Naive B cell (primary cell): ENCODE measurements around the gene IGFBP6. TPM values are rescaled to one million over a fixed set of nuclear protein-coding genes. Genes with fewer than 3 reads are reported as not detected.

ENCODE experiments used
- ATAC-seq, 2 donors: fragments of 150-1000 bp; cut with Tn5 transposase; 2 replicates each; pipeline ENCODE4 v1.10.0; 2021; ENCODE audit warnings: low read depth in 2 of 2, mild to moderate bottlenecking in 2 of 2, moderate library complexity in 2 of 2
- DNase-seq: peaks from one replicate; pipeline ENCODE4 v3.0.0; 2022
- H3K27ac Mint-ChIP-seq, 6 donors: one replicate each; pipeline ENCODE4 v1.8.0; 2020 to 2022; ENCODE audit warnings: mild to moderate bottlenecking in 6 of 6, mixed read lengths in 6 of 6, moderate library complexity in 5 of 6, inconsistent platforms in 2 of 6
- H3K27me3 Mint-ChIP-seq, 3 donors: one replicate each; pipeline ENCODE4 v1.8.0; 2021 to 2022; ENCODE audit warnings: mixed read lengths in 3 of 3, mild to moderate bottlenecking in 1 of 3
- H3K36me3 Mint-ChIP-seq, 2 donors: one replicate each; pipeline ENCODE4 v1.8.0; 2020 to 2022; ENCODE audit warnings: mixed read lengths in 2 of 2, inconsistent platforms in 1 of 2, mild to moderate bottlenecking in 1 of 2
- H3K4me1 Mint-ChIP-seq, 3 donors: one replicate each; pipeline ENCODE4 v1.8.0; 2020 to 2022; ENCODE audit warnings: mixed read lengths in 3 of 3, inconsistent platforms in 1 of 3, mild to moderate bottlenecking in 1 of 3, moderate library complexity in 1 of 3
- H3K4me3 Mint-ChIP-seq, 8 donors: one replicate each; pipeline ENCODE4 v1.8.0; 2020 to 2022; ENCODE audit warnings: mild to moderate bottlenecking in 8 of 8, mixed read lengths in 8 of 8, moderate library complexity in 8 of 8, inconsistent platforms in 2 of 8
- H3K9me3 Mint-ChIP-seq, 7 donors: one replicate each; pipeline ENCODE4 v1.8.0; 2020 to 2022; ENCODE audit warnings: mixed read lengths in 7 of 7, mild to moderate bottlenecking in 5 of 7, inconsistent platforms in 2 of 7, moderate library complexity in 1 of 7
- polyA plus RNA-seq, 6 donors: library from polyadenylated mRNA; unstranded; fragments of 300-500 nt; fragmentation: Illumina TruSeq; gene quantifications; one replicate each; pipeline ENCODE4 v1.2.3, GENCODE V29; 2021; ENCODE audit warnings: low read depth in 6 of 6

The IGFBP6 gene
- polyA plus RNA-seq, 6 donors from 2014 or later, result not detected

DNA sequence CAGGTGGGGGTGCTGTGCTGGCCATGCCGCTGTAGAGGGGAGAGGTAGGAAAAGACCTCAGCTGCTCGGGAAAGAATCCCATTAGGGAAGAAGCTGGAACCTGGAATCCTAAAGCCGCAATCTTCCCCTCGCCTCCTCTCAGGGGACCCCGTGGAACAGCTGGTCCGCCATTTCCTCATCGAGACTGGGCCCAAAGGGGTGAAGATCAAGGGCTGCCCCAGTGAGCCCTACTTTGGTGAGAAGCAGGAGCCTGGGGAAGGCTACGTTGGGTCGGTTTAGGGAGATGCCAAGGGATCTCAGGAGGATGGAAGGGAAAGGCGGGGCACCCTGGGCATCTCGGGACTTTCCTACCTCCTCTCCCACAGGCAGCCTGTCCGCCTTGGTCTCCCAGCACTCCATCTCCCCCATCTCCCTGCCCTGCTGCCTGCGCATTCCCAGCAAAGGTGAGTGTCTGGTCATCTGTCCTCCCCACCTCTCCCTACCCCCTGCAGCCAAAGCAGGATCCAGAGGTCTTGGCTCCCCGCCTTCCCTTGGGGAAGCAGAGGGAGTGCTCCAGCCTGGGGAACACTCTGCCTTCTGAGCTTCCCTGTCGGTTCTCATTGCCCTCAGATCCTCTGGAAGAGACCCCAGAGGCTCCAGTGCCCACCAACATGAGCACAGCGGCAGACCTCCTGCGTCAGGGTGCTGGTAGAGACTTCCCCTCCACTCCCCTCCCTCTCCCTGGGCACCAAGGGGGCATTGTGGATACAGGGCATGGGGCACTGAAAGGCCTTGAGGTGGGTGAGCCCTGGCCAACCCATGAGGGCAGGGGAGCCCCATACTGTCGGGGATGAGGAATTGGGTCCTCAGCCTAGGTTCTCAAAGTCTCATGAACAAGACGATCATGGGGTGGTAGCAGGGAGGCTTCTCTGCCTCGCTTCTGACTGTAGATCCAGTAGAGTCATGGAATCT, 35.2 kb upstream of the IGFBP6 start:
- H3K4me1 Mint-ChIP-seq, result peaks cover 7 to 20% (median 9%) of the 10 kb centered on the region in 3 donors
- no peak overlapping the region for H3K4me3 Mint-ChIP-seq
- H3K27ac Mint-ChIP-seq, result peak overlapping the region in 1 of 6 donors; percentile 69
- peaks cover 3 to 10% of the 10 kb centered on the region in 2 donors for H3K36me3 Mint-ChIP-seq
- H3K9me3 Mint-ChIP-seq, result no peaks in the 10 kb centered on the region
- no peak for ATAC-seq
- H3K27me3 Mint-ChIP-seq, result peaks cover under 1 to 17% (median 9%) of the 10 kb centered on the region in 3 donors
- DNase-seq, result no peak

DNA sequence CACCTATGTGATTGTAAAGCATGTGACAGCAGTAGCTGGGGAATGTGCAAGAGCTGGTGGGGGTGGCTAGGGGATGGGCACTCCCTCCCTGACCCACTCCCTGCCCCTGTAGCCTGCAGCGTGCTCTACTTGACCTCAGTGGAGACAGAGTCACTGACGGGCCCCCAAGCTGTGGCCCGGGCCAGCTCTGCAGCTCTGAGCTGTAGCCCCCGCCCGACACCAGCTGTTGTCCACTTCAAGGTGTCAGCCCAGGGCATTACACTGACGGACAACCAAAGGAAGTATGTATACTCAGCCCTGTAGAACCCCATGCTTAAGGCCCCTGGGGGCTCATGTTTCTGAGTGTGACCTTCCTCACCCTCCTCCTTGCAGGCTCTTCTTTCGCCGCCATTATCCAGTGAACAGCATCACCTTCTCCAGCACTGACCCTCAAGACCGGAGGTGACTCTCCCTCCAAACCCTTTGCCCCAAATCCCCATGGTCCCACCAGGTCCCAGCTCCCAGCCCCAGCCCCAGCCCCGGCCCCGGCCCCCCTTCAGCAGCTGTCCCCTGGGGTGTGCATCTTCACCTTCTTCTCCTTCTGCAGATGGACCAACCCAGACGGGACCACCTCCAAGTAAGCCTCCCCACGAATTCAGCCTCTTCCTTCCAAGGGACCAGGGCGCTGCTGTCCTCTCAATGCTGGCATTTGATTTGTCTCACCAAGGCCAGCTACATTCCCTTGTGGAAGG, 34.3 kb upstream of the IGFBP6 start:
- Mint-ChIP-seq H3K36me3 (peaks cover 3 to 10% of the 10 kb centered on the region in 2 donors), H3K27me3 (peaks cover 0 to 9% (median 1%) of the 10 kb centered on the region in 3 donors), H3K4me3 (peak overlapping the region in 1 of 8 donors; percentile 6), H3K27ac (peak overlapping the region in 1 of 6 donors; percentile 69), H3K9me3 (no peaks in the 10 kb centered on the region), H3K4me1 (peaks cover 7 to 22% (median 9%) of the 10 kb centered on the region in 3 donors)
- ATAC-seq, result no peak
- no peak for DNase-seq

DNA sequence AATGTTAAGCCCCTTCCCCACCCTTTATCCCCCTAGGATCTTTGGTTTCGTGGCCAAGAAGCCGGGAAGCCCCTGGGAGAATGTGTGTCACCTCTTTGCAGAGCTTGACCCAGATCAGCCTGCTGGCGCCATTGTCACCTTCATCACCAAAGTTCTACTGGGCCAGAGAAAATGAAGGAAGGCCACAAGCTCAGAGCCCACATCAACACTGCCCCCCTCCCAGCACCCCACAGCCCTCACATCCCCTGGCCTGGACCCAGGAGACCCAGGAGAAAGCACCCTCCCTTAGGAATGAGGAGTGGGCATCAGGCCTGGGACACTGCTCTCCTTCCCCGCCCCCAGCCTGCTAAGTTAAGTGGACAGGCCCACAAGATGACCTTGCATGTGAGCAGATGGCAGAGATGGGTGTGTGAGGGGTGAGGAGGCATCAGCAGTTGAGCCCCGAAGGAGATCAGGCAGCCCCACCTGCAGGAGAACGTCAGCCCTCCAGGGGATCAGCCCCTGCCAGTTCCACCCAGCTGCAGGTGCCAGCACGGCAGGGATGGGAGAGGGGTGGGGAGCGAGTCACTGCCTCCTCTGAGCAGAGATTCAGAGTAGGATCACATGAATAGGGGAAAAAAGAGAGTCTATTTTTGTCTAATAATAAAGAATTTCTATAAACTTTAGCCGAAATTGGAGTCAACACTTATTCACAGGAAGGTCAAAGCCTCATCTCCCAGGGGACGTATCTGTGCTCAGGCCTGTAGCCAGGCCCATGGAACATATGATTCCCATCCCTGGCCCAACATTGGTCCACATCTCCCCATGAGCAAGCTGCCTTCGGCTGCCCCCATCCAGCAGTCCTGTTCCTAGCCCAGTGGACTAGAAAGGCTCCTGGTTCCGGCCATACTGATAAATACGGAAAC, 33.5 kb upstream of the IGFBP6 start:
- Mint-ChIP-seq H3K4me3 (no peak overlapping the region), H3K4me1 (peaks cover 7 to 26% (median 9%) of the 10 kb centered on the region in 3 donors), H3K27me3 (peaks cover 0 to 6% (median 0%) of the 10 kb centered on the region in 3 donors), H3K36me3 (peaks cover 3 to 10% of the 10 kb centered on the region in 2 donors), H3K27ac (no peak overlapping the region), H3K9me3 (no peaks in the 10 kb centered on the region)
- no peak for ATAC-seq
- DNase-seq, result no peak

DNA sequence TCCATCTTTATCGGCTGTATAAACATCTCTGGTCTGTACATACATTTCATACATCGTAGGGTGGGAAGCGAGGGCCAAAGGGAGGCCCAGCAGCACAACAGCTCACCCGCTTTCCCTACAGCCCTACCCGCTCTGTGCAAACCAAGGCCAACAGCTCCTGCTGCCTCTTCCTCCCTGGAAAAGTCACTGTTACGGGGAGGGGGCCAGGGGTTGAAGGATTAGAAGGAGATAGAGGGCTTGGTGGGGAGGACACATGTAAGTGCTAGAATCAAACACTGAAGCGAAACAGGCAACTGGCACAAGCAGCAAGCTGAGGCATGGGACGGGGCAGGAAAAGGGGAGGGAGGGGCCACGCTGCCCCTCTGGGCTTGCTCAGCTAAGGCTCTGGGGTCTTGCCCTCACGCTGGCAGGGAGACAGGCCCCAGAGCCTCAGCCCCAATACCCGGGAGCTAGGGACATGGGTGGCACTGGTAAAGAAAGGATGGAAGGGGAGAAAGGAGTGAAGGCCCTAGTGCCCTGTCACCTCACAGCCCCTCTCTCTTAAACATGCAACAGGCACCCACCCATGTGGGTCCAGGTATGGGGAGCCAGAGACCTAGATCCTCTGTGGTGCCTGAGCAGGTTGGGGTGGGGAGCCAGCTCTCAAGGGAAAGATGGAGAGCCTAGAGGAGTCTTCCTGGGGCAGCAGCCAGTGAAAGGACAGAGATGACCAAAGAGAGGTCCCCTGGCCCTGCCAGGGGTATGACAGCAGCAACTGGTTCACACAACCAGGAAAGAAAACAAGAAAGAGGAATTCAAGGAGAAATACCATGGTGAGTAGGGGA, 32.6 kb upstream of the IGFBP6 start:
- H3K36me3 Mint-ChIP-seq, result peaks cover 3 to 10% of the 10 kb centered on the region in 2 donors
- H3K27ac Mint-ChIP-seq, result peak overlapping the region in 1 of 6 donors; percentile 63
- DNase-seq (no peak), ATAC-seq (no peak)
- peak overlapping the region in 1 of 8 donors; percentile 62 for H3K4me3 Mint-ChIP-seq
- H3K9me3 Mint-ChIP-seq, result no peaks in the 10 kb centered on the region
- peaks cover 0 to 5% (median 0%) of the 10 kb centered on the region in 3 donors for H3K27me3 Mint-ChIP-seq
- peaks cover 7 to 26% (median 12%) of the 10 kb centered on the region in 3 donors for H3K4me1 Mint-ChIP-seq

DNA sequence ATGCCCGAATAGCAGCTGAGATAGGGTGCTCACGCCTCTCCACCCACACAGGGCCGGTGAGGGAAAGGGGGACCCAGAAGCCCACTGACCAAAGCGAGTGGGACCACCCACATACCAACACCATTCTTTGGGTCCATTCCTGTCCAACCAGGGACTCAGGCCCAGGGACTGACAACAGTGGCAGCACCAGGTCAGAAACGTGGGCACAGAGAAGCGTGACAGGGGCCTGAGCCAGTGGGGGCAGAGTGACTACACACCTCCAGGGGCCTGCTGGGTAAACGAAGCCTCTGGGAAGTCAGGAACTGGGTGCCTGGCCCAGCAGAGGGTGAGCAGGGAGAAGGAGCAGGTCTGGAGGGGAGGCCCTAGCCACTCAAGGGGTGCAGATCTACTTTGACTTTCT, 32.0 kb upstream of the IGFBP6 start:
- Mint-ChIP-seq H3K4me3 (no peak overlapping the region), H3K9me3 (no peaks in the 10 kb centered on the region), H3K36me3 (peaks cover 3 to 10% of the 10 kb centered on the region in 2 donors)

DNA sequence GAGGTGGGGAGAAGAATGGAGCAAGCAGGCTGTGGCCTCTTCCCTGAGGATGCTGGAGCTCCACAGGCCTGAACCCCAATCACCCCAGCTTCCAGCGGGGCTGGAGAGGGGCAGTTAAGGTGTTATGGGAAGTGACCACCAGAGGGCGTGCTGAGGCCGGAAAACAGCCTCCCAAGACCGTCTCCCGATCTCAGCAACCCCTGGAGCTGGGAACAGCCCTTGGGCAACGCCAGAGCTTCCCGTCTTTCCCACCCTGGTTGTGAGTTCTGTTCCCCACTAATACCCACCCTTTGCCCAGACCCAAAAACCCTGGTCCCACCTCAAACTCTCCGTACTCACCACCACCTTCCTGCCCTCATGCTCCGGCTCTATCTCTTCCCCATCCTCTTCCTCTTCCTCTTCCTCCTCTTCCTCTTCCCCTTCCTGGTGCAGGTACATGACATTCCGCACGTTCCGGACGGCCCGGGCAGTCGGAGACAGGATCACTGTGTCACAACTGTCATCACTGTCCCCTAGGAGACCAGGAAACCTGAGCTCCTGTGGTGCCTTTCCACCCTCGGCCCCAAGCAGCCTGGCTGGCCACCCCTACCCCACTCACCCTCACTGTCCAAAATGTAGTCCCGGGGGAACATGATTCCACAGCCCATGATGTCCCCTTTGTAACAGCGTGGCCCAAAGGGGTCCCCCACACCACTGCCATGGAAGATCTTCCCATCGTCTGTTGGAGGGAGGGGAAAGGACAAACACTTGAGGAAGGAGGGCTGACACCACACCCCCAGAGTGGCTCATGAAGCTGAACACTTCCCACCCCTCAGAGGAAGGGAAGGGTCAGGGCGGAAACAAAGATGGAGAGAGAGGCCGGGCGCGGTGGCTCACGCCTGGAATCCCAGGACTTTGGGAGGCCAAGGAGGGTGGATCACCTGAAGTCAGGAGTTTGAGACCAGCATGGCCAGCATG, 31.2 kb upstream of the IGFBP6 start:
- peak; percentile 69 to 84 for ATAC-seq
- Mint-ChIP-seq H3K4me3 (no peak overlapping the region), H3K27me3 (no peaks in the 10 kb centered on the region), H3K36me3 (peaks cover 3 to 10% of the 10 kb centered on the region in 2 donors), H3K9me3 (no peaks in the 10 kb centered on the region), H3K27ac (peak overlapping the region in 5 of 6 donors; percentile 32 to 89 (median 49)), H3K4me1 (peaks cover 12 to 34% (median 13%) of the 10 kb centered on the region in 3 donors)
- peak; percentile 61 for DNase-seq

More for the DNA sequence above, 32.0 kb upstream of the IGFBP6 start:
- ATAC-seq (no peak), DNase-seq (no peak)
- no peaks in the 10 kb centered on the region for H3K27me3 Mint-ChIP-seq
- peaks cover 7 to 26% (median 12%) of the 10 kb centered on the region in 3 donors for H3K4me1 Mint-ChIP-seq
- no peak overlapping the region for H3K27ac Mint-ChIP-seq

DNA sequence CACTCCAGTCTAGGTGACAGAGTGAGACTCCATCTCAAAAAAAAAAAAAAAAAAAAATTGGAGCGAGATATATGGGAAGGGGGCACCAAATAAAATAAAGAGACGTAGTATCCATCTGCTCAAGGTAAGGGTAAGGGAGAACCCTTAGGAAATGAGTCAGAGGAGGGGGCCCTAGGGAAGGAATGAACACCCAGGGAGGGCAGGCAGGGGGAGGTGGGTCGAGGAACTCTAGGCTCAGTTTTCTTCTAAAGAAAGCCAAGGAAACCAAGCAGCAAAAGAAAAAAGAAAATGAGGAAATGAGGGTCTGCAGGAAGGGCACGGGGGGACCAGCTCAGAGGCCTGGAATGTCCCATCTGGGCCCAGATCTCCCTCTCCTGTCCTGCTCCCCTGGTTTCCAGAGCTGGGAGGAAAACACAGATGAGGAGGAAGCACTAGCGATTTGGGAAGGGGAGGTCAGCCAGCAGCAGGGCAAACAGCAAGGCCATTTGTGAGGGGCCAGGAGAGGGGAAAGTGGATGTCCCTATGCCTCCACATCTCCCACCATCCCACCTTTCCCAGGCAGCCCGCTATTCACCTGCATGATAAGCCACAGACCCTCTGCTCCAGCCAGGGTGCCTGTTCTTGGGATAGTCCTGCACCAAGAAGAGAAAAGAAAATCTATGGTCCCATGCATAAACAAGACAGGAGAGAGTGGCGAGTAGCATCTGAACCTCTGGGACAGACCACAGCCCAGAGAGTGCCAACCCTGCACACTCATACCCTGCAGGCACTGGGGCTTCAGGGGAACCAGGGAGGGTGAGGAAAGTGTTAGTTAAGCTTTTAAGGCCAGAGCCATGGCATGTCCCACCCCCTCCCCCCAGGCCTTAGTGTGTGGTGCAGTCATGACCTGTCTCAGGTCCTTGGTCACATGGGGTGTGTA, 30.1 kb upstream of the IGFBP6 start:
- ATAC-seq (no peak), DNase-seq (no peak)
- Mint-ChIP-seq H3K4me3 (no peak overlapping the region), H3K27ac (peak overlapping the region in 2 of 6 donors; percentile 57 to 79), H3K36me3 (peaks cover 3 to 10% of the 10 kb centered on the region in 2 donors), H3K27me3 (no peaks in the 10 kb centered on the region), H3K9me3 (no peaks in the 10 kb centered on the region), H3K4me1 (peaks cover 17 to 45% (median 24%) of the 10 kb centered on the region in 3 donors)

DNA sequence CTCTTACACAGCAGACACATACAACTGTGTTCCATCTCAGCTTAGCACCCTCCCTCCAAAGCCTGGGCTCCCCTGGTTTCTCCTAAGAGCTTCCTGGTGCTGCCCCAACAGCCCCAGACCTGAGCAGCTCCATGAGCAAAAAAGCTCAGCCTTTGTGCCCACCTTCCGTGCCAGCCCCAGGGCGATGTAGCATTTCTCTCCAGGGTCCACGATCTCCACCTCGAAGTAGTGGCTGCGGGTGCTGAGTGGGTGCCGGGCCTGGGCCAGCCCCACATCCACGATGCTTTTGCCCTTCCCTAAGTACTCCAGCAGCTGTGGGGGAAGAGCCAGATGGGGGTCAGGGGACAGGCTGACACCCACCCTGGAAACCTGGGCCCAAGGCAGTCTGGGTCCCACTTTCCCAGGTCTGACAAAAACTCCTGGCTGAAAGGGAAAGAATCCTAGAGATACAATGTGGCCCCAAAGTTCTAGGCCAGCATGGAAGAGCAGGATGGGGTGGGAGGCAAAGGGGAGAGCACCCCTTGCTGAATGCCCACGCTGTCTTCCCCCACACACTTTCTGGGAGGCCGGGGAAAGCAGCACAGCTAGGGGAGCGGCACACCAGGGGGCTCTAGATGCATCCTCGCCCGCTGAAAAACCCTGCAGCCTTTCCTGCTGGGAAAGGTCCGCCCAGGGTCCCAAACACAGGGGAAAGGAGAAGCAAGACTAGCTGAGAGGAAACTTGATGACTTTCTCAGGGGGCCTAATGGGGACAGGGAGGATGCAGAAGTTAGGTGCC, 29.3 kb upstream of the IGFBP6 start:
- ATAC-seq (no peak), DNase-seq (no peak)
- H3K4me1 Mint-ChIP-seq, result peaks cover 25 to 53% (median 33%) of the 10 kb centered on the region in 3 donors
- H3K4me3 Mint-ChIP-seq, result no peak overlapping the region
- H3K36me3 Mint-ChIP-seq, result peaks cover 3 to 10% of the 10 kb centered on the region in 2 donors
- H3K9me3 Mint-ChIP-seq, result no peaks in the 10 kb centered on the region
- H3K27ac Mint-ChIP-seq, result peak overlapping the region in 1 of 6 donors; percentile 80
- no peaks in the 10 kb centered on the region for H3K27me3 Mint-ChIP-seq

DNA sequence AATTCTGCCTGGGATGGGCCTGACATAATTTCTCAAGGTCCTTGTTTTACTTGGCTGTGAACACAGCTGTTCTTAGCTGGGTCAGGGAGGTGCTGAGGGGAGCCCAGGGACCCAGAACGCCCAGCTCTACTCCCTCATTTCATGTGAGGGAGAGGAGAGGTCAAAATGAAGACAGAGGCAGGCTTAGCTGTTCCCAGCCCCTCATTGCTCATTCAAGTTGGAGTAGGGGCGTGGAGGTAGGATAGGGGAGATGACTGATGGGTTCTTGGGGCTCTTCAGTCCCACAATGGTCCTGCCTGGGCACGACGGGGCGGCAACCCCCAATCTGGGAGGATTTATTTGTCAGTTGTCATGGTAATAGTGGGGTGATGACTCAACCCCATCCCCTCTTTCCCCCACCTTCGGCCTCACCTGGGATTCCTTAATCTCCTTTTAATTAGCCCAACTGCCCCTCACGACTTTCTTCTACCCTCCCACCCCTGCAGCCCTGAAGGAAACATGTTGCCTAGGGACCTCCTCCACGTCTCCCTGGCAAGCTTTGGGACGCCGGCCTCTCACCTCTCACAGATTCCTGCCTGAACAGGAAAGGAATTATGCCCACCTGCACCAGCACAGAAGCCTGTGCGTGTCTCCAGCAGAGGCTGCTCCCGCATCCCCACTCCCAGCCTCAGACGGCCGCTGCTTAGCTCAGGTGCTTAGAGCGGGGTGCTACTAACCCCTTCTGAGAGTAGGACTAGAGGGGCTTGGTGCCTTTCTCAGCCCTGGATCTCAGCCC, 28.5 kb upstream of the IGFBP6 start:
- DNase-seq, result no peak
- Mint-ChIP-seq H3K9me3 (no peaks in the 10 kb centered on the region), H3K36me3 (peaks cover 6 to 11% of the 10 kb centered on the region in 2 donors), H3K27me3 (no peaks in the 10 kb centered on the region), H3K4me3 (no peak overlapping the region), H3K4me1 (peaks cover 27 to 62% (median 41%) of the 10 kb centered on the region in 3 donors), H3K27ac (peak overlapping the region in 1 of 6 donors; percentile 53)
- ATAC-seq, result no peak
